GM19455 (cell line): ENCODE data around the gene ABLIM1.

Experiments used
- ATAC-seq: cut with Tn5 transposase; IDR thresholded peaks from one replicate; pipeline ENCODE4 v1.9.1; 2021; ENCODE audit not compliant: unreplicated experiment

Gene ABLIM1

GRCh38 chr10:114550756-114551635 lies 107.1 kb downstream of the ABLIM1 start:
- no peak for ATAC-seq

DNA sequence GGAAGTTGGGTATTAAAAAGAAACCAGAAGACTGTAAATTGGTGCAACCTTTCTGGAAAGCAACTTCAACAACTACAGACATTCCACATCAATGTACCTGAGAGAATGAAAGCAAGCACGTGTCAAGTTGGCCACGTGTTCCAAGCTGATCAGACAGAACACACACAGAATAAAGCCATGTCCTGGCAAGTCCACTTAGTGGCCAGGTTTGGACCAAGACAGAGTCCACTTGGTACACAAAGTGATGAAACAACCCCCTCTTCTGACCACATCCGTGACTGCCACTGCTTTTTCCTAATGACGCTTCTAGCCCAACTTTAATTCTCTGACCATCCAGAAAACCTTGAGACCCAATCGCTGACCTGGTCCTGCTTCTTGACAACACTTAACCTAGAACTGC lies 109.4 kb downstream of the ABLIM1 start:
- ATAC-seq: no peak

DNA sequence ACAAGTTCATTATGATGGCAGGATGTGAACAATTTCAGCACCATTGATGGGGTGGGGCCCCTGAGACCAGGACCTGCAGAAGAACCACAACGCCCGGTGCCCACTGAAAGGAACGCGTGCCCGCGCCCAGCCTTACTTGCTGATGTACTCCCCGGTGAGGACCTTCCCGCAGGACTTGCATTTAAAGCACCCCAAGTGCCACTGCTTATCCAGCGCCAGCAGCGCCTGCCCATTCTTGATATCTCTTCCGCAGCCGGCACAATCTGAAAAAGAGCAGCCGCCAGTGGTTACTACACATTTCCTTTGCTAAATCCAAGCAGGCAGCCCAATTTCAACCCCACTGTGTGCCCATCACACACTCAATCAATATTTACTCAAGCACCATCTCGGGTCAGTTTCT lies 110.6 kb downstream of the ABLIM1 start:
- ATAC-seq: no peak

DNA sequence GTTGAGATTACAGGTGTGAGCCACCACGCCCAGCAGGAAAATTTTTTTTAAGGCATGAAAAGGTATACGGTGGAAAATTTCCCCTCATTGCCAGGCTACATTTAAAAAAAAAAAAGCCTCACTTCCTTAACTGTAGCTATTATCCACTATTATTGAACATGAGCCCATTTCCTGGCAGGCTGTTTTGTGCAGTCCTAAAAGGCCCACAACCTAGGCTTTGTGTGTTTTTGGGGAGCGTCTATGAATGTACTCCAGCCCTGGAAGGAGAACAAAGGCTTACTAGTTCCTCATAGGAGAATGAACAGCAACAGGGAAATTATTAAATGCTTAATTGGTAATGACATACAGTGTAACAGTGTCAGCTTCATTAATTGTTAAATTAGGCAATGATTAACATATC lies 111.0 kb downstream of the ABLIM1 start:
- ATAC-seq: no peak

DNA sequence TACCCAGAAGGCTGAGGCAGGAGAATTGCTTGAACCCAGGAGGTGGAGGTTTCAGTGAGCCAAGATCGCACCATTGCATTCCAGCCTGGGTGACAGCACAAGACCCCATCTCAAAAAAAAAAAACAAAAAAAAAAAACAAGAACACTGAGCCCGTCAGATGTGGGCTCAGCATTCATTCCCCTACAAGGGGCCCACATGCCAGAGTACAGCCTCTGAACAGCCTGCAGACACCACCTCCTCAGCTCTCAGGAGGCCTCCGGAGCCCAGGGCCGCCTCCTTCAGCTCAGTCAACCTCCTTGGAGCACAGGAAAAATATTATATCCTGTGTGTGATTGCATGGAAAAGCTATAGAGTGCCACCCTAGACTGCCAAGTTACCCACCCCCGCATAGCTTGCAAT lies 112.3 kb downstream of the ABLIM1 start:
- no peak for ATAC-seq

- no peak for ATAC-seq
Measured at GRCh38 chr10:114545071-114545470, 113.0 kb downstream of the ABLIM1 start.

- peak; percentile 93 for ATAC-seq
Measured at GRCh38 chr10:114544045-114544659, 113.9 kb downstream of the ABLIM1 start.

DNA sequence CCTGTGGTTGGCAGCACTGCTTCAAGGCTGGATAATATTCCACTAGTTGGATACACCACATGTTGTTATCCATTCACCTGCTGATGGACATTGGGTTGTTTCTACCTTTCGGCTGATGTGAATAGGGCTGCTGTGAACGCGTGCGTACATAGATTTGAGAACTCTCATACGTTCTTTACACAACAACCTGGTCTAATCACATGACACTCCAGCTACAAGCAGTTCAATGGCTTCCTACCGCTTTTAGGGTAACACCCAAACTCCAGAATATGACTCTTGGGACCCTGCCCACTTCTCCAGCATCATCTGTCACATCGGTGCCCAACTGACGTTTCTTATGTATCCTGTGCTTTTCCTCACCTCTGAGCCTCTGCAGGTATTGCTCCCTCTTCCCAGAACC lies 114.6 kb downstream of the ABLIM1 start:
- no peak for ATAC-seq

- no peak for ATAC-seq
Measured at GRCh38 chr10:114542373-114542772, 115.7 kb downstream of the ABLIM1 start.

GRCh38 chr10:114541797-114542160 lies 116.3 kb downstream of the ABLIM1 start:
- no peak for ATAC-seq

DNA sequence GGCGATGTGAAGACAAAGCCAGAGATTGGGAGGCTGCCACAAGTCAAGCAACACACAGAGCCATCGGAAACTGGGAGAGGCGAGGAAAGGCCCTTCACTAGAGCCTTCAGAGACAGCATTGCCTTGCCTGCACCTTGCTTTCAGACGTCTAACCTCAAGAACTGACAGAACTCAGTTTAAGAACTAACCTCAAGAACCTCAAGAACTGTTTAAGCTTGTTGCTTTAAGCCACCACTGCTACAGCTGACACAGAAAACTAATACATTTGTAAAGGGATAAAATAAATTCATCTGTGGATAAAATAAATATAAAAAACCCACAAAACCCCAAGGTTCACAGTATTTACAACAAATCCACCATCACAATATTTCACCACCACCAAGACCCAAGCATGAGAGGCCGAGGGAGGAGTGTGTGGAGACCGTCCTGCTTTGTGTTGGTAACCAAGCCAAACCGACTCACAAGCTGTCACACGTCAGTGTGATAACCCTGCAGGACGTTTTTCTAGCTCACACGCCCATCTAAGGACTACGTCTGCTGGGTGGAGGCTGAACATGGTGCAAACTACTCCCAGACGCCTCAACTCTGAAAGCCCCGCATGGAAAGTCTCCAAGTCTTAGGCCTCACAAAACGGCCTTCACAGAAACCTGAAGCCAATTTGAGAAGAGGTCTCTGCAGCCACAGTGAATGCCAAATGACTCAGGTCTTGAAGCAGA lies 116.8 kb downstream of the ABLIM1 start:
- no peak for ATAC-seq

DNA sequence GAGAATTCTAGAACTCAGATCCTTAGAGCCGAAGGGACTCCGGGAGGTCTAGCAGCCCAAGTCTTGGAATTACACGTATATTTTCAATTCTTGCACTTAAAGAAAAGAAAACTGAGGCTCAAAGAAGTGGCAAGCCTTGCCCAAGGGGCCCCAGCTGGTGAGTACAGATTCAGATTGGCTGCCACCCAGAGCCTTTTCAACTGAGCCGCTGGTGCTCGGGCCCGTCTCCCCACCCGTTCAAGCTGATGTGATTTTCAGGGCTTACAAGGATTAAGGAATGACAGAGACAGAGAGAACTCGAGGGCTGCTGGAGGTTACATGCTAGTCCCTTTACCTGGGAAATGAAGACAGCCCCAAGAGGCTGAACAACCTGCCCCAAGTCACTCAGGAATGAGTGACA lies 117.8 kb downstream of the ABLIM1 start:
- no peak for ATAC-seq

DNA sequence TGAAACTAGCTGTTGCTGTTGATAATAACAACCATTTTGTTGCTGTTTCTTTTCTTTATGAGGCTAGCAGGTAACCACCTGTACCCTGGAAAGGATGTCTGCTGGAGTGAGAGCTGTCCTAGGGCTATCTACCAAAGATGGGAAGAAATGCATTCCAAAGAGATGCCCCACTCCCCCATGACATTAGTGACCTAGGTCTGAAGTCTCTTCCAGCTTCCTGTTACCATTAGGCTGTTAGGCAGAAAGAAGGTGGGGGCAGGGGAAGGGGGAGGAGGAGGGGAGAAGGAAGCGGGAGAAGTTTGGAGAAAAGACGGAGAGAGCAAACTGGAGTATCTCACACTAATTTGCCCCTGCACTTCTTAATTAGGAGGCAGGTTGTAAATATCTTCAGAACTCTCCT lies 118.5 kb downstream of the ABLIM1 start:
- no peak for ATAC-seq

DNA sequence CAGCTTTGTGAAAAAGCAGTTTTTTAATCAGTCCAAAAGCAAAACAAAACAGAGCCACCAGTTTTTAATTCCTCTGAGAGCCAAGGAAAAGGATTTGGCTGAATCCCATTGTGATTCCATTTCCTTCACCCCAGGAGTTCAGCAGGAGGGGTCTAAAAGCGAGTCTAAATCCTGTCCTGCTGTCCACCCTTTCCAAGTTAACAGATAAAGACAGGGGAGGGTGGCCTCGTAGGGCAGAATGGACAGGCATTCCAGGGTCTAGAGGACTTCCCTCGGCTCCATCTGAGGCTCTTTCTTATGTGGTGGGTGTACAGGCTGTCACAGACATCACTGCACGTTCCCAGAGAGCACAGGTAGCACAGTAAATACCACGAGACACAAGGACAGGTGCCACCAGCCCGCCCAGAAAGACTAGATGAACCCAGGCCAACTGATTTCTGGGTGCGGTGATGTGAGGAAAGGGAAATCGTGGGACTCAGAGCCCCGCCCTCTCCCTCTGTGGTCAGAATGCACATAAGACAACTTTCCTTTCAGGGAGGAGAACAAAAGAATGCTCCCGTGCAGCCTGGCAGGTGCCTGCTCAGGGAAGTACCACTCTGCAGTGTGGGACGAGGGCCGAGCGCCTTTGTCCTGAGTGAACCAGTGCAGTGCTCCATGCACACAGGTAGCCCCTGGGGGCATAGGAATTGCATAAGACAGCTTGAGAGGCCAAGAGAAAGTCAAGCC lies 119.7 kb downstream of the ABLIM1 start:
- ATAC-seq: no peak

- ATAC-seq: no peak
Measured at GRCh38 chr10:114537736-114538135, 120.3 kb downstream of the ABLIM1 start.

DNA sequence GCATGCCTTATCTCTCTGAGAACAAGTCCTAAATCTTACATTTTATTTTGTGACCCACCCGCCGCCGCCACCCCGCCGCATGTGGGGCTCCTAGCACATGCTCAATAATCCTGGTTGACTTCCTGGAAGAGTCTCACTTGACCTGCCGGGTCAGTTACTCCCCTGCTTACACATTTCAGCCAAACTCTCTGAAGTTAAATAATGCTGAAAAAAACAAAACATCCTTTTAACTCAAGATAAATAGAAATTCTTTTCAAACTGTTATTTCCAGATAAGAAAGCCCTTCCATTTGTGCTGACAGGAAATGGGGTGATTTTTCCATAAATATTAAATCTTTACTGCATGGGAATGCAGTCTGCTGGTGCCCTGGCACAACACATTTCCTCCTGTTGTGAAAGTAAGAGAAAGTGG lies 123.5 kb downstream of the ABLIM1 start:
- ATAC-seq: no peak

DNA sequence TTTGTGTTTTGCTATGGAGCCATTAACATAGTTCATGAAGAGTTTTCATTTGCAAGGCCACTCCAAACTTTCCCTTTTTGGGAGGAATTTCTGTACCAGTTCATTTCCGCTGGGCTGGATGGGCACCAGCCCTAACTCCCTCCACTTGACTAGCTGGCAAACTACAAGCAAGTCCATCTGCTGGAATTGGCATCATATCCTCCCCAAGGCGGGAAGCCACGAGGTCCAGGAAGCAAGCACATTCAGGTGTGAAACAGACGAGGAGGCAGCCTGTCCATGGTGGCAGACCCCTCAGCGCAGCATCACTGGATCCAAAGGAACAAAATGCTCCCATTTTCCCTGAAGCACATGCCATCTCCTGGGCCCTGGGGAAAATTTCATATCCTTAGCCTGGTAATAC lies 125.8 kb downstream of the ABLIM1 start:
- ATAC-seq: no peak

- peak; percentile 97 for ATAC-seq
Measured at GRCh38 chr10:114526504-114527238, 131.4 kb downstream of the ABLIM1 start.

DNA sequence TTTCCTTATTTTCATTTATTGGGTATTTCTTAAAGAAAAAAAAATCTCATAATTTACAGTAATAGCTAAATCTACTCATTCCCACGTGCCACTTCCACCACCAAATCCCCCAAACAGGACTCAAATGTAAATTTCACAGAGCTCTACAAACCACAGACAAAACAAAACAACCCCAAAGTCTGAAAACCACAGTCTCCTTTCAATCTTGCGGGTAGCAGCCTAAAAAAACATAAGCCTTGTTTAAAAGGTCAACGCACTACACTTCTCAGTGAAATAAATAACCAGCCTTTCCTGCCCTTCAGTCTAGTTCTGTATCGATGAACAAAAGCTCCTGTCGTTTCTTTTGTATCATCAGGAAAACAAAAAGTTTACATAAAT lies 132.0 kb downstream of the ABLIM1 start:
- peak; percentile 38 for ATAC-seq

GRCh38 chr10:114525368-114525949 lies 132.6 kb downstream of the ABLIM1 start:
- ATAC-seq: no peak
